Ovary (tissue), 9 donors: ENCODE results near the gene PCSK2. TPM values are rescaled to one million over a fixed set of nuclear protein-coding genes. Genes with fewer than 3 reads are reported as not detected.

Experiments used
- DNase-seq, 5 donors: peaks; one replicate each; pipeline ENCODE4 v3.0.0-alpha.2; 2019 to 2020
- H3K27ac ChIP-seq, 2 donors: fragments of 200-600 bp; one replicate each; pipeline versions ENCODE4 v1.5.1 to v1.8.0; 2019 to 2022
- H3K27me3 ChIP-seq: fragments of 200-600 bp; one replicate; pipeline ENCODE4 v1.8.0; 2022
- H3K36me3 ChIP-seq: fragments of 200-600 bp; sonication (generic); one replicate; pipeline ENCODE4 v1.5.1; 2019
- H3K4me1 ChIP-seq: one replicate; pipeline ENCODE4 v1.8.1; 2013; ENCODE audit warnings: mild to moderate bottlenecking, moderate library complexity; ENCODE audit not compliant: insufficient read depth
- H3K4me3 ChIP-seq: fragments of 200-600 bp; sonication (generic); one replicate; pipeline ENCODE4 v1.5.1; 2017
- H3K9me3 ChIP-seq, 2 donors: fragments of 200-600 bp in 1 of 2; sonication (generic) in 1 of 2; one replicate each; pipeline versions ENCODE4 v1.5.1 to v1.8.1; 2013 to 2019; ENCODE audit warnings: mild to moderate bottlenecking in 1 of 2, moderate library complexity in 1 of 2
- CTCF ChIP-seq, 3 donors: fragments of 450-650 bp in 2 of 3; fragments of 200-600 bp in 1 of 3; IDR thresholded peaks; one replicate each; pipeline versions ENCODE4 v1.5.1 to v1.8.0; 2016 to 2022; ENCODE audit warnings: antibody characterized with exemption in 3 of 3, mild to moderate bottlenecking in 1 of 3
- EP300 ChIP-seq: sonication (generic); formaldehyde crosslinking; IDR thresholded peaks from one replicate; pipeline ENCODE4 v1.6.1; 2017; ENCODE audit warnings: antibody characterized with exemption
- POLR2A ChIP-seq: fragments of 450-650 bp; IDR thresholded peaks from one replicate; pipeline ENCODE4 v1.6.1; 2017; ENCODE audit warnings: antibody characterized with exemption, mild to moderate bottlenecking, moderate library complexity
- WGBS, 3 donors: extraction: QIAGEN DNeasy Blood & Tissue Kit in 1 of 3; methylation state at CpG; one replicate each; pipeline versions ENCODE4 v1.1.5 to v1.1.7; 2013 to 2017; 5-methylcytosine and 5-hydroxymethylcytosine counted together
- intact Hi-C, 4 donors: fragments of 100-400 bp; cut with DNase I; formaldehyde crosslinking; loops; one replicate each; pipeline versions ENCODE4 v1.11.0 to v1.15.1; 2022 to 2023
- polyA plus RNA-seq, 2 donors: library from polyadenylated mRNA; stranded (reverse); fragments of 200-250 nt in 1 of 2; fragments of 350-450 nt in 1 of 2; fragmentation: Illumina TruSeq in 1 of 2; extraction: RNeasy Lipid Tissue Mini Kit (QIAGEN cat#74804) in 1 of 2; gene quantifications; one replicate each; pipeline ENCODE4 v1.2.3, GENCODE V29; 2013 to 2014
- total RNA-seq, 7 donors: library from RNA; depleted of rRNA in 2 of 7; stranded (reverse); fragments of >200 nt in 2 of 7; fragmentation: NEBNext Ultra II Directional in 3 of 7; extraction: Animal tissue kit (Norgen Biotek cat#: 25700) in 3 of 7; gene quantifications; one replicate each; pipeline versions ENCODE4 v1.1.0 to v1.2.4, GENCODE V29; 2016 to 2023
- donor health status: DM: no; HTN: no; CAD: no; lungs with moderate emphysema.
- donor health status: DM: no; HTN: no; CAD: no.
- donor health status: Bipolar disorder and iron deficiency.
- donor health status: DM: yes; HTN: yes; CAD: no.
- donor health status: DM: no; HTN: no; CAD: no.
- donor health status: DM: yes; HTN: yes; CAD: no.

PCSK2 gene
- total and polyA plus RNA-seq, 9 donors = 3.0 to 27.8 (median 6.7) TPM

DNA sequence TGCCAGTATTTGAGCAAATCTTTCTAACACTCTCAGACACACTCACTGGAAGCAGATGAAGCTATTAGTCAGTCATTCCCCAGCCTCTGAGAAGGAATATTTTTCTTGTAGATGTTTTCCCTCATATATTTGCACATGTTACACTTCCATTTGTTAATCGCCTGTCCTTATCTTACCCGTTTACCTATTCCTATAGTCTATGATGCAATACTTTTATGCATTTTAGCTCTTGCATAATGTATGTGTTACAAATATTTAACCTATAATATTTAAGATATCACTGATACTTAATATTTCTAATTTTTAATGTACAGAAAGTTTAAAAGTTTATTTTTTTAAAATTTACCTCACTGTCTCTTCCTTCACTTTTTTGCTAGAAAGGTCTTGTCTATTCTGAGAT, 71.9 kb downstream of the PCSK2 start:
- intact Hi-C loops = no loop called here

GRCh38 chr20:17300113-17300512, 73.3 kb downstream of the PCSK2 start:
- DNase-seq = no peak
- H3K9me3 ChIP-seq = no peaks in the 10 kb centered on the region
- TF ChIP-seq EP300 = no peak
- TF ChIP-seq CTCF (IDR thresholded peaks at IDR 0.05) = no peak
- no peak for TF ChIP-seq POLR2A
- H3K27ac ChIP-seq = no peak overlapping the region
- H3K4me1 ChIP-seq = no peaks in the 10 kb centered on the region
- H3K27me3 ChIP-seq = no peaks in the 10 kb centered on the region
- no peak overlapping the region for H3K4me3 ChIP-seq
- WGBS, 3 donors = 87 to 90% (median 89%) methylated on average over 2 of the region's 2 CpGs
- intact Hi-C loops = no loop called here
- no peaks in the 10 kb centered on the region for H3K36me3 ChIP-seq

More for the DNA sequence above, 71.9 kb downstream of the PCSK2 start:
- no peak for TF ChIP-seq POLR2A
- no peak for TF ChIP-seq CTCF (IDR thresholded peaks at IDR 0.05)
- no peak for TF ChIP-seq EP300
- Histone ChIP-seq H3K27ac (no peak overlapping the region), H3K36me3 (no peaks in the 10 kb centered on the region), H3K4me1 (no peaks in the 10 kb centered on the region), H3K9me3 (no peaks in the 10 kb centered on the region), H3K27me3 (no peaks in the 10 kb centered on the region), H3K4me3 (no peak overlapping the region)
- WGBS, 3 donors = 90 to 96% (median 94%) methylated on average over 2 of the region's 2 CpGs
- DNase-seq = no peak

- H3K9me3 ChIP-seq = no peaks in the 10 kb centered on the region
- intact Hi-C loops = no loop called here
- WGBS, 3 donors = 25 to 46% (median 32%) methylated on average over 3 of the region's 3 CpGs
- no peak for TF ChIP-seq POLR2A
- no peak for TF ChIP-seq CTCF (IDR thresholded peaks at IDR 0.05)
- TF ChIP-seq EP300 = no peak
- no peaks in the 10 kb centered on the region for H3K4me1 ChIP-seq
- DNase-seq = no peak
- no peak overlapping the region for H3K4me3 ChIP-seq
- H3K27me3 ChIP-seq = no peaks in the 10 kb centered on the region
- H3K27ac ChIP-seq = no peak overlapping the region
- no peaks in the 10 kb centered on the region for H3K36me3 ChIP-seq
These were observed 77.9 kb downstream of the PCSK2 start for GRCh38 chr20:17304774-17305173.

DNA sequence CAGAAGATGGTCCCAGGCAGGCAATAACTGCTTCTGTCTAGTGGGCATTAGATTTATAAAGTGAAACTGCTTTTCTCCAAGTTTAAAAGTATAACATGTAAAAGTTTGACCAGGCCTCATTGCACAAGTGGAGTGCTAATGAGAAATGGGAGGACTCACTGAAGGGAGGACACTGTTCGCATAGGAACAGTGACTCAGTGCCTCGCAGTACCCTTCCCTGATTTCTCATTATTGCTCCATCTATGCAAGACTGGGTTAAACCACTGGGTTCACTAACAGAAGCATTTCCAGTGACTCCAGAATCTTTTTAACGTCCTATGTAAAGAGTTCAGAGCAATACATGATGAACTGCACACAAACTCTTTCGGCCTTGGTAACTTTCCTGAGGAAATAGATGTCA, 79.6 kb downstream of the PCSK2 start:
- no peak for TF ChIP-seq CTCF (IDR thresholded peaks at IDR 0.05)
- no peak for TF ChIP-seq EP300
- TF ChIP-seq POLR2A = no peak
- H3K27ac ChIP-seq = no peak overlapping the region
- 91 to 93% (median 92%) methylated on average over 4 of the region's 4 CpGs for WGBS, 3 donors
- H3K4me1 ChIP-seq = no peaks in the 10 kb centered on the region
- no peak for DNase-seq
- intact Hi-C loops = no loop called here
- H3K27me3 ChIP-seq = no peaks in the 10 kb centered on the region
- H3K4me3 ChIP-seq = no peak overlapping the region
- H3K36me3 ChIP-seq = no peaks in the 10 kb centered on the region
- no peaks in the 10 kb centered on the region for H3K9me3 ChIP-seq

GRCh38 chr20:17314264-17314663, 87.4 kb downstream of the PCSK2 start:
- DNase-seq = no peak
- H3K27ac ChIP-seq = no peak overlapping the region
- no peaks in the 10 kb centered on the region for H3K27me3 ChIP-seq
- no peak overlapping the region for H3K4me3 ChIP-seq
- no peaks in the 10 kb centered on the region for H3K9me3 ChIP-seq
- H3K4me1 ChIP-seq = no peaks in the 10 kb centered on the region
- TF ChIP-seq CTCF (IDR thresholded peaks at IDR 0.05) (no peak), POLR2A (no peak), EP300 (no peak)
- WGBS, 3 donors = 72 to 82% (median 74%) methylated on average over 5 of the region's 5 CpGs
- intact Hi-C loops = no loop called here
- no peaks in the 10 kb centered on the region for H3K36me3 ChIP-seq
